ENCODE data around the gene ANKRD17. TPM values are rescaled to one million over a fixed set of nuclear protein-coding genes. Genes with fewer than 3 reads are reported as not detected.

Gene ANKRD17
- polyA plus RNA-seq, 1 donor from 2014 or later: 30.4 TPM

GRCh38 chr4:73178389-73178788 is 80.2 kb downstream of the ANKRD17 start:
- H4K20me1 ChIP-seq (ENCODE audit: insufficient read depth): no peaks in the 10 kb centered on the region
- no peaks in the 10 kb centered on the region for H3K9me2 ChIP-seq (ENCODE audit: insufficient read depth, low read length)
- H3K4me3 ChIP-seq (ENCODE audit: low read length): no peak overlapping the region
- no peaks in the 10 kb centered on the region for H3K9me3 ChIP-seq (ENCODE audit: low read length)
- H3K27me3 ChIP-seq (ENCODE audit: insufficient read depth, low read depth, low read length): no peaks in the 10 kb centered on the region
- H3F3A ChIP-seq (ENCODE audit: insufficient read depth, low read length, poor library complexity, severe bottlenecking): peaks cover 5% of the 10 kb centered on the region
- H2AFZ ChIP-seq (ENCODE audit: low read depth, low read length): no peak overlapping the region
- no peaks in the 10 kb centered on the region for H3K36me3 ChIP-seq (ENCODE audit: insufficient read depth, low read length)
- TF ChIP-seq CTCF (IDR thresholded peaks at IDR 0.05; ENCODE audit: poor library complexity, severe bottlenecking) (no peak), TAF1 (IDR thresholded peaks at IDR 0.05; ENCODE audit: low read depth) (no peak), EZH2 (IDR thresholded peaks at IDR 0.05; ENCODE audit: borderline replicate concordance, insufficient read depth, low read length, poor library complexity, severe bottlenecking) (no peak), MXI1 (conservative IDR thresholded peaks at IDR 0.05; ENCODE audit: poor library complexity, severe bottlenecking) (no peak), SMC3 (conservative IDR thresholded peaks at IDR 0.05; ENCODE audit: poor library complexity) (no peak), RAD21 (conservative IDR thresholded peaks at IDR 0.05) (no peak), POLR2AphosphoS5 (IDR thresholded peaks at IDR 0.05) (no peak), EP300 (conservative IDR thresholded peaks at IDR 0.05; ENCODE audit: poor library complexity, severe bottlenecking) (no peak), REST (IDR thresholded peaks at IDR 0.05; ENCODE audit: borderline replicate concordance) (no peak)
- H3K27ac ChIP-seq (ENCODE audit: low read length): no peak overlapping the region
- peaks cover 41% of the 10 kb centered on the region for H3K79me2 ChIP-seq (replicated peaks; ENCODE audit: insufficient read depth, low read length)
- H3K9ac ChIP-seq (ENCODE audit: low read length): no peak overlapping the region
- no peak overlapping the region for H3K4me2 ChIP-seq (ENCODE audit: low read length)

- no peak overlapping the region for H3K4me2 ChIP-seq (ENCODE audit: low read length)
- H3K9me2 ChIP-seq (ENCODE audit: insufficient read depth, low read length): no peaks in the 10 kb centered on the region
- H4K20me1 ChIP-seq (ENCODE audit: insufficient read depth): no peaks in the 10 kb centered on the region
- no peak overlapping the region for H3K4me3 ChIP-seq (ENCODE audit: low read length)
- no peak overlapping the region for H3K9ac ChIP-seq (ENCODE audit: low read length)
- H3K79me2 ChIP-seq (replicated peaks; ENCODE audit: insufficient read depth, low read length): peaks cover 19% of the 10 kb centered on the region
- peaks cover 5% of the 10 kb centered on the region for H3F3A ChIP-seq (ENCODE audit: insufficient read depth, low read length, poor library complexity, severe bottlenecking)
- no peaks in the 10 kb centered on the region for H3K9me3 ChIP-seq (ENCODE audit: low read length)
- no peaks in the 10 kb centered on the region for H3K36me3 ChIP-seq (ENCODE audit: insufficient read depth, low read length)
- TF ChIP-seq POLR2AphosphoS5 (IDR thresholded peaks at IDR 0.05) (no peak), EZH2 (IDR thresholded peaks at IDR 0.05; ENCODE audit: borderline replicate concordance, insufficient read depth, low read length, poor library complexity, severe bottlenecking) (no peak), SMC3 (conservative IDR thresholded peaks at IDR 0.05; ENCODE audit: poor library complexity) (no peak), REST (IDR thresholded peaks at IDR 0.05; ENCODE audit: borderline replicate concordance) (no peak), RAD21 (conservative IDR thresholded peaks at IDR 0.05) (no peak), CTCF (IDR thresholded peaks at IDR 0.05; ENCODE audit: poor library complexity, severe bottlenecking) (no peak), TAF1 (IDR thresholded peaks at IDR 0.05; ENCODE audit: low read depth) (no peak)
- no peak overlapping the region for H3K27ac ChIP-seq (ENCODE audit: low read length)
- no peak overlapping the region for H2AFZ ChIP-seq (ENCODE audit: low read depth, low read length)
- H3K27me3 ChIP-seq (ENCODE audit: insufficient read depth, low read depth, low read length): no peaks in the 10 kb centered on the region
These were observed 86.4 kb downstream of the ANKRD17 start for GRCh38 chr4:73172161-73172560.
